Choroid plexus epithelial cell (primary cell): ENCODE results near the gene KLF12.

Source experiments
- DNase-seq: peaks from one replicate; pipeline ENCODE4 v3.0.0-alpha.2; 2010; ENCODE audit warnings: low read depth
- H3K4me3 ChIP-seq: 2 replicates; pipeline ENCODE4 v1.5.1; 2011; ENCODE audit warnings: low read depth, mild to moderate bottlenecking, control low read depth, low read length, moderate library complexity
- CTCF ChIP-seq: conservative IDR thresholded peaks from 2 replicates; pipeline ENCODE4 v1.5.1; 2011; ENCODE audit warnings: low read depth, mild to moderate bottlenecking, control low read depth, inconsistent platforms, low read length, moderate library complexity

KLF12 gene

GRCh38 chr13:74097116-74097515, 37.1 kb downstream of the KLF12 start:
- no peak for DNase-seq
- TF ChIP-seq CTCF: no peak
- no peak overlapping the region for H3K4me3 ChIP-seq

- no peak for TF ChIP-seq CTCF
- DNase-seq: no peak
- no peak overlapping the region for H3K4me3 ChIP-seq
Measured at GRCh38 chr13:74093691-74094090, 40.5 kb downstream of the KLF12 start.

- no peak for DNase-seq
- H3K4me3 ChIP-seq: no peak overlapping the region
- TF ChIP-seq CTCF: no peak
Measured at GRCh38 chr13:74092711-74093110, 41.5 kb downstream of the KLF12 start.

- peak; percentile 40 for DNase-seq
- no peak for TF ChIP-seq CTCF
- H3K4me3 ChIP-seq: no peak overlapping the region
Measured at GRCh38 chr13:74090869-74091605, 43.2 kb downstream of the KLF12 start.

- no peak overlapping the region for H3K4me3 ChIP-seq
- DNase-seq: no peak
Measured at GRCh38 chr13:74090397-74090796, 43.8 kb downstream of the KLF12 start.

GRCh38 chr13:74087357-74087756, 46.8 kb downstream of the KLF12 start:
- no peak overlapping the region for H3K4me3 ChIP-seq
- TF ChIP-seq CTCF: no peak
- no peak for DNase-seq

More at GRCh38 chr13:74090397-74090796, 43.8 kb downstream of the KLF12 start:
- TF ChIP-seq CTCF: no peak
